Mammary epithelial cell (primary cell): Measurements from ENCODE around the gene ORC3.
A peak's percentile ranks its signal among the peaks of the same experiment; 100 is the strongest.

Experiments
- CTCF ChIP-seq, 2 donors: IDR thresholded peaks in 1 of 2; conservative IDR thresholded peaks in 1 of 2; 2 replicates each; pipeline ENCODE4 v1.5.1; 2011 to 2012; ENCODE audit warnings: inconsistent platforms in 2 of 2, low read length in 2 of 2, mild to moderate bottlenecking in 2 of 2, control low read depth in 1 of 2, low read depth in 1 of 2; ENCODE audit not compliant: insufficient read depth in 1 of 2; ENCODE audit errors: extremely low read depth in 1 of 2
- EZH2 ChIP-seq: IDR thresholded peaks from 2 replicates; pipeline ENCODE4 v1.6.1; 2012; ENCODE audit warnings: low read length, inconsistent platforms, borderline replicate concordance

GRCh38 chr6:87700397-87701343 lies 110.7 kb downstream of the ORC3 start:
- TF ChIP-seq CTCF (conservative IDR thresholded peaks at IDR 0.05 in 1 of 2, IDR thresholded peaks at IDR 0.05 in 1 of 2; ENCODE audit: extremely low read depth in 1 of 2, insufficient read depth in 1 of 2, low read depth in 1 of 2, low read length in 2 of 2) (peak in 1 of 2 donors; percentile 28), EZH2 (no peak)
